G401 (cell line): ENCODE data around the gene SDF4. TPM values are rescaled to one million over a fixed set of nuclear protein-coding genes. Genes with fewer than 3 reads are reported as not detected.
"Not testable (repeated sequence)": the region's sequence is repeated elsewhere in the genome, so short reads cannot be mapped to it uniquely, and the experiment has no call there.

Experiments
- DNase-seq: peaks from one replicate; pipeline ENCODE4 v3.0.0-alpha.2; 2015; ENCODE audit warnings: low spot score
- in situ Hi-C: cut with HindIII; loops from 2 replicates; pipeline ENCODE4 v1.10.0; 2016; ENCODE audit warnings: low sequenced_read_pairs, mixed read lengths
- total RNA-seq: library from RNA; depleted of rRNA; stranded (reverse); fragments of >200 nt; shearing (Covaris generic); gene quantifications from 2 replicates; pipeline ENCODE4 v1.2.3, GENCODE V29; 2014

The SDF4 gene
- total RNA-seq, 1 experiment from 2014 or later, result 92.4 TPM

- in situ Hi-C loops, result no loop called here
- DNase-seq, result no peak
These were observed 46.6 kb downstream of the SDF4 start for GRCh38 chr1:1185101-1185765.

GRCh38 chr1:1183833-1184775 lies 47.7 kb downstream of the SDF4 start:
- no peak for DNase-seq
- in situ Hi-C loops, result no loop called here

- no peak for DNase-seq
- in situ Hi-C loops, result no loop called here
These were observed 48.5 kb downstream of the SDF4 start for GRCh38 chr1:1183221-1183747.

- in situ Hi-C loops, result no loop called here
- no peak for DNase-seq
These were observed 49.1 kb downstream of the SDF4 start for GRCh38 chr1:1182491-1183220.

GRCh38 chr1:1181938-1182410 lies 49.8 kb downstream of the SDF4 start:
- no peak for DNase-seq
- in situ Hi-C loops, result no loop called here

- no peak for DNase-seq
- in situ Hi-C loops, result no loop called here
These were observed 50.5 kb downstream of the SDF4 start for GRCh38 chr1:1181129-1181937.

- in situ Hi-C loops, result no loop called here
- no peak for DNase-seq
These were observed 51.6 kb downstream of the SDF4 start for GRCh38 chr1:1179983-1180861.

- in situ Hi-C loops, result no loop called here
- DNase-seq, result no peak
These were observed 52.3 kb downstream of the SDF4 start for GRCh38 chr1:1179346-1179982.

- in situ Hi-C loops, result no loop called here
- no peak for DNase-seq
These were observed 52.9 kb downstream of the SDF4 start for GRCh38 chr1:1178794-1179331.

GRCh38 chr1:1177452-1178206 lies 54.2 kb downstream of the SDF4 start:
- in situ Hi-C loops, result no loop called here
- no peak for DNase-seq

- in situ Hi-C loops, result no loop called here
These were observed 54.9 kb downstream of the SDF4 start for GRCh38 chr1:1176931-1177330.

GRCh38 chr1:1176063-1176761 lies 55.6 kb downstream of the SDF4 start:
- DNase-seq, in situ Hi-C loops: not testable (repeated sequence)

More at GRCh38 chr1:1176931-1177330, 54.9 kb downstream of the SDF4 start:
- DNase-seq, result no peak

- no peak for DNase-seq
- in situ Hi-C loops, result no loop called here
These were observed 56.4 kb downstream of the SDF4 start for GRCh38 chr1:1175221-1176062.

GRCh38 chr1:1173793-1174415 lies 57.9 kb downstream of the SDF4 start, which contains the start of gene TTLL10:
TSS of gene TTLL10 (plus strand) at chr1:1173880. CDS start at chr1:1179216, 5,336 bp downstream.
- no peak for DNase-seq
- in situ Hi-C loops, result loop anchor here (5.0 kb wide), 1 partner anchor 47 kb away; no protein-coding TSS in a partner anchor
